HepG2 (cell line): Measurements from ENCODE around the gene AP2B1. TPM values are rescaled to one million over a fixed set of nuclear protein-coding genes. Genes with fewer than 3 reads are reported as not detected.

Experiments used
- ATAC-seq: fragments of 200-7000 bp; cut with Tn5 transposase; 3 replicates; pipeline ENCODE4 v1.9.1; 2020; ENCODE audit warnings: mild to moderate bottlenecking, moderate library complexity
- BruUV-seq: library from RNA; stranded (reverse); fragments of 400-500 nt; replicated peaks from 2 replicates; lab custom pipeline; 2021; lab: Mats Ljungman, UMichigan
- CTCF ChIA-PET: fragments of 300-600 bp; formaldehyde crosslinking; extraction: SDS; loops from one replicate; lab custom pipeline; 2021; ENCODE audit warnings: low total read pairs, inconsistent platforms, low intra/inter-chr PET ratio; lab: Yijun Ruan, JAX
- POLR2A ChIA-PET: fragments of 350-600 bp; sonication (Branson Sonifier 250); formaldehyde crosslinking; loops from one replicate; lab custom pipeline; 2020; ENCODE audit warnings: antibody characterized with exemption, inconsistent platforms; lab: Yijun Ruan, JAX
- DNase-seq: peaks from one replicate; pipeline ENCODE4 v3.0.0-alpha.2; 2015; ENCODE audit warnings: low spot score
- FAIRE-seq: peaks from 3 replicates; lab custom pipeline; 2011; peaks lifted over from hg19 to GRCh38; lab: Jason Lieb, UNC
- H2AFZ ChIP-seq: one replicate; pipeline ENCODE4 v1.6.1; 2011; ENCODE audit warnings: low read length, inconsistent platforms
- H3K27ac ChIP-seq: fragments of 300-600 bp; 3 replicates; pipeline ENCODE4 v1.8.0; 2011; ENCODE audit warnings: mixed run types, mild to moderate bottlenecking, mixed read lengths, low read length, inconsistent platforms; ENCODE audit not compliant: insufficient read depth; ENCODE audit errors: extremely low read length
- H3K27me3 ChIP-seq, 2 experiments: fragments of 200-600 bp in 1 of 2; 2 replicates in 1 of 2; 3 replicates in 1 of 2; pipeline versions ENCODE4 v1.6.0 to v1.8.0; 2011; ENCODE audit warnings: low read length in 2 of 2, mild to moderate bottlenecking in 2 of 2, moderate library complexity in 2 of 2, inconsistent platforms in 1 of 2; ENCODE audit not compliant: insufficient read depth in 2 of 2, control insufficient read depth in 1 of 2
- H3K36me3 ChIP-seq, 2 experiments: fragments of 200-600 bp in 1 of 2; replicated peaks in 1 of 2; 2 replicates in 1 of 2; 3 replicates in 1 of 2; pipeline versions ENCODE4 v1.5.1 to v1.8.0; 2011; ENCODE audit warnings: low read length in 2 of 2, inconsistent platforms in 1 of 2; ENCODE audit not compliant: insufficient read depth in 2 of 2, control insufficient read depth in 1 of 2
- H3K4me1 ChIP-seq: 2 replicates; pipeline ENCODE4 v1.5.1; 2012; ENCODE audit warnings: low read length, inconsistent platforms; ENCODE audit not compliant: insufficient read depth
- H3K4me2 ChIP-seq: 2 replicates; pipeline ENCODE4 v1.6.0; 2011; ENCODE audit warnings: low read depth, low read length, inconsistent platforms
- H3K4me3 ChIP-seq, 3 experiments: fragments of 200-600 bp in 1 of 3; sonication (generic), shearing (Covaris generic) in 1 of 3; replicated peaks in 1 of 3; 2 replicates each; pipeline ENCODE4 v1.5.1; 2011 to 2016; ENCODE audit warnings: low read length in 3 of 3, inconsistent platforms in 2 of 3, low read depth in 2 of 3, mild to moderate bottlenecking in 2 of 3, control low read depth in 1 of 3, mixed read lengths in 1 of 3; ENCODE audit not compliant: insufficient read depth in 1 of 3
- H3K79me2 ChIP-seq: one replicate; pipeline ENCODE4 v1.6.1; 2011; ENCODE audit warnings: low read length, inconsistent platforms; ENCODE audit not compliant: insufficient read depth
- H3K9ac ChIP-seq: 2 replicates; pipeline ENCODE4 v1.6.0; 2011; ENCODE audit warnings: mild to moderate bottlenecking, low read depth, low read length, inconsistent platforms; ENCODE audit not compliant: insufficient read depth
- H3K9me3 ChIP-seq: 2 replicates; pipeline ENCODE4 v1.5.1; 2012; ENCODE audit warnings: mild to moderate bottlenecking, low read length
- H4K20me1 ChIP-seq: 2 replicates; pipeline ENCODE4 v1.6.0; 2011; ENCODE audit warnings: inconsistent platforms, mild to moderate bottlenecking, low read length, moderate library complexity; ENCODE audit not compliant: insufficient read depth
- IKZF4 ChIP-seq: sonication (generic); formaldehyde crosslinking; IDR thresholded peaks from 2 replicates; pipeline ENCODE4 v1.5.1; 2020; ENCODE audit warnings: borderline replicate concordance, mild to moderate bottlenecking, low read depth, missing genetic modification reagents; ENCODE audit errors: not compliant biosample characterization
- SP5 ChIP-seq: IDR thresholded peaks from 2 replicates; pipeline ENCODE4 v1.6.1; 2016; ENCODE audit warnings: low read depth, borderline replicate concordance
- ZBTB49 ChIP-seq: sonication (generic); formaldehyde crosslinking; IDR thresholded peaks from 2 replicates; pipeline ENCODE4 v1.4.0; 2020; ENCODE audit warnings: missing genetic modification reagents, borderline replicate concordance
- ZNF496 ChIP-seq: sonication (generic); formaldehyde crosslinking; IDR thresholded peaks from 2 replicates; pipeline ENCODE4 v1.8.1; 2023; ENCODE audit warnings: mild to moderate bottlenecking, moderate library complexity, missing genetic modification reagents; ENCODE audit not compliant: insufficient replicate concordance
- ZNF720 ChIP-seq: sonication (generic); formaldehyde crosslinking; IDR thresholded peaks from 2 replicates; pipeline ENCODE4 v1.4.0; 2020; ENCODE audit warnings: missing genetic modification reagents
- WGBS: methylation state at CpG from one replicate; pipeline ENCODE4 v1.1.6; 2017; ENCODE audit warnings: low lambda C conversion rate; 5-methylcytosine and 5-hydroxymethylcytosine counted together
- in situ Hi-C: cut with HindIII; loops from 2 replicates; pipeline ENCODE4 v1.10.0; 2017; ENCODE audit warnings: low pct_unique_long_range_greater_than_20kb; ENCODE audit not compliant: extremely low pct_ligation_motif_present
- intact Hi-C: fragments of 100-400 bp; cut with micrococcal nuclease; formaldehyde crosslinking; loops from one replicate; pipeline ENCODE4 v1.10.0; 2022; ENCODE audit not compliant: unreplicated experiment
- polyA plus RNA-seq, 8 experiments: library from polyadenylated mRNA; depleted of rRNA in 3 of 8; stranded (reverse) in 7 of 8; unstranded in 1 of 8; fragments of >200 nt; fragmentation: Illumina TruSeq in 4 of 8; extraction: Trizol in 4 of 8; gene quantifications; 2 replicates each; pipeline versions ENCODE4 v1.2.1 to v1.2.3, GENCODE V29; 2011 to 2016; ENCODE audit warnings: low read depth in 4 of 8, missing spikeins in 1 of 8, mixed read lengths in 1 of 8; ENCODE audit not compliant: insufficient read depth in 1 of 8
- total RNA-seq, 5 experiments: library from RNA; depleted of rRNA; stranded (reverse); fragments of >200 nt; fragmentation: Illumina TruSeq; extraction: Trizol; gene quantifications; 2 replicates each; pipeline ENCODE4 v1.2.3, GENCODE V29; 2016; ENCODE audit warnings: low read depth in 1 of 5
- TF ChIP-seq, protein P1 (sequence below): sonication (generic); formaldehyde crosslinking; IDR thresholded peaks from 2 replicates; pipeline ENCODE4 v1.9.0; 2021; ENCODE audit warnings: missing genetic modification reagents, borderline replicate concordance

AP2B1 gene
- total and polyA plus RNA-seq, 2 of the 13 experiments (the other 11 are each of a cell fraction or from before 2014, with no cell fraction given): 23.8 to 71.3 TPM

DNA sequence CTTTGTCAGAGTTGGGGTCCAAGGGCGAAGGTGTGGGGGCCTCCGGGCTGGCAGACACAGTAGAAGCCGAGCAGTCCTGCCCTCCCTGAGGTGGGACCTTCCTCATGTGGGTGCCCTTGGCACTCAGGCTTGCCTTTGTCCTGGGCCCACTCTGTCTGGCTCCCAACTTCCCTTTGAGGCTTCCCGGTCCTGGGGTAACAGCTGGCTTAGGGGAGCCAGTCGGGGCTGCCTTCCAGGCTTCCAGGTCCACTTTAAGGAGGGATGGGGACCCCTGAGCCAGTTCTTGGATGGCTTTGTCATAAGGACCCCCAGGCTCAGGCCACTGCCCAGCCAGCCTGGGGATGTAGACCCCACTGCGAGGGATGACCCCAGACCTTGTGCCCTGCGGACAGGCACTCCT lies 158.1 kb downstream of the AP2B1 start:
- Histone ChIP-seq H3K4me2 (no peak overlapping the region), H3K27ac (no peak overlapping the region), H3K9ac (no peak overlapping the region)
- TF ChIP-seq SP5 (CRISPR knock-in tag) (no peak), ZBTB49 (no peak)
- TF ChIP-seq, all 625 proteins: peak for 0
- in situ Hi-C loops (loop anchor here (5.0 to 25.0 kb wide), 3 partner anchors 133 to 433 kb away; no protein-coding TSS in a partner anchor), intact Hi-C loops (loop anchor here (5.0 kb wide), 1 partner anchor 188 kb away; no protein-coding TSS in a partner anchor)
- no peaks in the 10 kb centered on the region for H3K36me3 ChIP-seq
- DNase-seq (no peak), FAIRE-seq (no peak), ATAC-seq (no peak)
- H3K79me2 ChIP-seq: no peaks in the 10 kb centered on the region
- no peaks in the 10 kb centered on the region for H4K20me1 ChIP-seq
- no peak overlapping the region for H2AFZ ChIP-seq
- peaks cover 3 to 47% of the 10 kb centered on the region in 2 experiments; a peak in 4 of 5 replicates for H3K27me3 ChIP-seq
- no TSS peak for BruUV-seq
- H3K4me1 ChIP-seq: peaks cover 14% of the 10 kb centered on the region
- ChIA-PET POLR2A (no interaction called here), CTCF (no interaction called here)
- H3K9me3 ChIP-seq: no peaks in the 10 kb centered on the region
- H3K4me3 ChIP-seq: no peak overlapping the region
- WGBS: no CpG with 5 or more reads among the region's 7 CpGs

GRCh38 chr17:35745749-35746320 lies 158.7 kb downstream of the AP2B1 start:
- DNase-seq: no peak
- no TSS peak for BruUV-seq
- no peak overlapping the region for H3K9ac ChIP-seq
- POLR2A ChIA-PET: no interaction called here
- no peak overlapping the region for H3K27ac ChIP-seq
- H2AFZ ChIP-seq: no peak overlapping the region
- CTCF ChIA-PET: interaction anchor here (2.8 kb wide), 1 partner anchor 132 kb away, joined by 54 read pairs; no protein-coding TSS in a partner anchor
- H3K4me3 ChIP-seq: no peak overlapping the region
- H3K79me2 ChIP-seq: no peaks in the 10 kb centered on the region
- intact Hi-C loops: loop anchor here (5.0 kb wide), 1 partner anchor 189 kb away; no protein-coding TSS in a partner anchor
- no peak overlapping the region for H3K4me2 ChIP-seq
- peaks cover 20% of the 10 kb centered on the region for H3K4me1 ChIP-seq
- in situ Hi-C loops: loop anchor here (5.0 to 25.0 kb wide), 3 partner anchors 134 to 434 kb away; no protein-coding TSS in a partner anchor
- no peaks in the 10 kb centered on the region for H4K20me1 ChIP-seq
- peaks cover 3 to 53% of the 10 kb centered on the region in 2 experiments; a peak in 4 of 5 replicates for H3K27me3 ChIP-seq
- H3K36me3 ChIP-seq: no peaks in the 10 kb centered on the region
- H3K9me3 ChIP-seq: no peaks in the 10 kb centered on the region
- 6% methylated on average over 7 of the region's 15 CpGs for WGBS
- no peak for ATAC-seq
- FAIRE-seq: no peak
- TF ChIP-seq, protein P1, sequence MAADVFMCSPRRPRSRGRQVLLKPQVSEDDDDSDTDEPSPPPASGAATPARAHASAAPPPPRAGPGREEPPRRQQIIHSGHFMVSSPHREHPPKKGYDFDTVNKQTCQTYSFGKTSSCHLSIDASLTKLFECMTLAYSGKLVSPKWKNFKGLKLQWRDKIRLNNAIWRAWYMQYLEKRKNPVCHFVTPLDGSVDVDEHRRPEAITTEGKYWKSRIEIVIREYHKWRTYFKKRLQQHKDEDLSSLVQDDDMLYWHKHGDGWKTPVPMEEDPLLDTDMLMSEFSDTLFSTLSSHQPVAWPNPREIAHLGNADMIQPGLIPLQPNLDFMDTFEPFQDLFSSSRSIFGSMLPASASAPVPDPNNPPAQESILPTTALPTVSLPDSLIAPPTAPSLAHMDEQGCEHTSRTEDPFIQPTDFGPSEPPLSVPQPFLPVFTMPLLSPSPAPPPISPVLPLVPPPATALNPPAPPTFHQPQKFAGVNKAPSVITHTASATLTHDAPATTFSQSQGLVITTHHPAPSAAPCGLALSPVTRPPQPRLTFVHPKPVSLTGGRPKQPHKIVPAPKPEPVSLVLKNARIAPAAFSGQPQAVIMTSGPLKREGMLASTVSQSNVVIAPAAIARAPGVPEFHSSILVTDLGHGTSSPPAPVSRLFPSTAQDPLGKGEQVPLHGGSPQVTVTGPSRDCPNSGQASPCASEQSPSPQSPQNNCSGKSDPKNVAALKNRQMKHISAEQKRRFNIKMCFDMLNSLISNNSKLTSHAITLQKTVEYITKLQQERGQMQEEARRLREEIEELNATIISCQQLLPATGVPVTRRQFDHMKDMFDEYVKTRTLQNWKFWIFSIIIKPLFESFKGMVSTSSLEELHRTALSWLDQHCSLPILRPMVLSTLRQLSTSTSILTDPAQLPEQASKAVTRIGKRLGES (CRISPR knock-in tag): no peak
- TF ChIP-seq ZNF720 (CRISPR knock-in tag): no peak
- no peak for TF ChIP-seq IKZF4 (CRISPR knock-in tag)
- no peak for TF ChIP-seq ZNF496 (CRISPR knock-in tag)
